ENCODE data around the gene SYNE1. TPM values are rescaled to one million over a fixed set of nuclear protein-coding genes. Genes with fewer than 3 reads are reported as not detected.

The SYNE1 gene
- total RNA-seq, 1 experiment from 2014 or later, result 6.5 TPM

DNA sequence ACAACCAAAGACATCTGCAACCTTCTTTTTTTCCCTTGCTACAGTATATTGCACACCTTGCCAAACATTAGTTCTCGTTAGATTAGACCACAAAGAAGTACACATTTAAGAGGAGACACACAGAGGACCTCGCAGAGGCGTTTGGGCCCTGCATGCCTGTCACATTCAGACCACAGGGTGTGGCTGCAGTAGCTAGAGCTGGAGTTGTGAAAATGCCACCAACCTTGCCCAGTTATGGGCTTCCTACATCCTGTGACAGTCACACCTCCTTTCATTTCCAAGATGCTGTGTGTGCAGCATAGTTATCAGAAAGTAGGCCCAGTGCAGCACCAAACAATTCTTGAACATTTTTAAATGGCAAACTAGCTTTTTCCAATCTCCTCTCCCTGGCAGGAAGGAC, 2.4 kb downstream of the SYNE1 start:
- Mint-ChIP-seq H3K9me3 (no peaks in the 10 kb centered on the region), H3K36me3 (no peaks in the 10 kb centered on the region; the same call in 1 of the 2 replicates), H3K4me1 (peaks cover 21% of the 10 kb centered on the region), H3K4me3 (no peak overlapping the region), H3K27me3 (ENCODE audit: low read depth) (peaks cover 46% of the 10 kb centered on the region), H3K27ac (no peak overlapping the region)
- no peak for DNase-seq (ENCODE audit: low spot score)
- ATAC-seq, result no peak
- ChIA-PET POLR2A (no interaction called here), CTCF (no interaction called here)
- TF ChIP-seq TP53 (CRISPR knock-in tag; IDR thresholded peaks at IDR 0.05) (no peak), OVOL2 (CRISPR knock-in tag; IDR thresholded peaks at IDR 0.05; ENCODE audit: borderline replicate concordance) (no peak), GRHL2 (CRISPR knock-in tag; IDR thresholded peaks at IDR 0.05; ENCODE audit: insufficient replicate concordance, severe bottlenecking) (no peak), ZNF671 (CRISPR knock-in tag; IDR thresholded peaks at IDR 0.05) (no peak), NR1H2 (CRISPR knock-in tag; IDR thresholded peaks at IDR 0.05) (no peak), TEAD1 (CRISPR knock-in tag; IDR thresholded peaks at IDR 0.05) (no peak), RORB (CRISPR knock-in tag; IDR thresholded peaks at IDR 0.05) (no peak), MXD4 (CRISPR knock-in tag; IDR thresholded peaks at IDR 0.05; ENCODE audit: borderline replicate concordance) (no peak), ZNF263 (CRISPR knock-in tag; IDR thresholded peaks at IDR 0.05; ENCODE audit: low read depth) (no peak), ZBTB21 (CRISPR knock-in tag; IDR thresholded peaks at IDR 0.05; ENCODE audit: borderline replicate concordance) (no peak), NR2C2 (CRISPR knock-in tag; IDR thresholded peaks at IDR 0.05) (no peak)
- TF ChIP-seq, protein P1, sequence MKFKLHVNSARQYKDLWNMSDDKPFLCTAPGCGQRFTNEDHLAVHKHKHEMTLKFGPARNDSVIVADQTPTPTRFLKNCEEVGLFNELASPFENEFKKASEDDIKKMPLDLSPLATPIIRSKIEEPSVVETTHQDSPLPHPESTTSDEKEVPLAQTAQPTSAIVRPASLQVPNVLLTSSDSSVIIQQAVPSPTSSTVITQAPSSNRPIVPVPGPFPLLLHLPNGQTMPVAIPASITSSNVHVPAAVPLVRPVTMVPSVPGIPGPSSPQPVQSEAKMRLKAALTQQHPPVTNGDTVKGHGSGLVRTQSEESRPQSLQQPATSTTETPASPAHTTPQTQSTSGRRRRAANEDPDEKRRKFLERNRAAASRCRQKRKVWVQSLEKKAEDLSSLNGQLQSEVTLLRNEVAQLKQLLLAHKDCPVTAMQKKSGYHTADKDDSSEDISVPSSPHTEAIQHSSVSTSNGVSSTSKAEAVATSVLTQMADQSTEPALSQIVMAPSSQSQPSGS (CRISPR knock-in tag; IDR thresholded peaks at IDR 0.05; ENCODE audit: borderline replicate concordance, low read depth), result no peak
- TF ChIP-seq, protein P2, sequence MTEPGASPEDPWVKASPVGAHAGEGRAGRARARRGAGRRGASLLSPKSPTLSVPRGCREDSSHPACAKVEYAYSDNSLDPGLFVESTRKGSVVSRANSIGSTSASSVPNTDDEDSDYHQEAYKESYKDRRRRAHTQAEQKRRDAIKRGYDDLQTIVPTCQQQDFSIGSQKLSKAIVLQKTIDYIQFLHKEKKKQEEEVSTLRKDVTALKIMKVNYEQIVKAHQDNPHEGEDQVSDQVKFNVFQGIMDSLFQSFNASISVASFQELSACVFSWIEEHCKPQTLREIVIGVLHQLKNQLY (CRISPR knock-in tag; IDR thresholded peaks at IDR 0.05), result no peak
- TF ChIP-seq, protein P3, sequence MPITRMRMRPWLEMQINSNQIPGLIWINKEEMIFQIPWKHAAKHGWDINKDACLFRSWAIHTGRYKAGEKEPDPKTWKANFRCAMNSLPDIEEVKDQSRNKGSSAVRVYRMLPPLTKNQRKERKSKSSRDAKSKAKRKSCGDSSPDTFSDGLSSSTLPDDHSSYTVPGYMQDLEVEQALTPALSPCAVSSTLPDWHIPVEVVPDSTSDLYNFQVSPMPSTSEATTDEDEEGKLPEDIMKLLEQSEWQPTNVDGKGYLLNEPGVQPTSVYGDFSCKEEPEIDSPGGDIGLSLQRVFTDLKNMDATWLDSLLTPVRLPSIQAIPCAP (CRISPR knock-in tag; IDR thresholded peaks at IDR 0.05), result no peak
- TF ChIP-seq, protein P4, sequence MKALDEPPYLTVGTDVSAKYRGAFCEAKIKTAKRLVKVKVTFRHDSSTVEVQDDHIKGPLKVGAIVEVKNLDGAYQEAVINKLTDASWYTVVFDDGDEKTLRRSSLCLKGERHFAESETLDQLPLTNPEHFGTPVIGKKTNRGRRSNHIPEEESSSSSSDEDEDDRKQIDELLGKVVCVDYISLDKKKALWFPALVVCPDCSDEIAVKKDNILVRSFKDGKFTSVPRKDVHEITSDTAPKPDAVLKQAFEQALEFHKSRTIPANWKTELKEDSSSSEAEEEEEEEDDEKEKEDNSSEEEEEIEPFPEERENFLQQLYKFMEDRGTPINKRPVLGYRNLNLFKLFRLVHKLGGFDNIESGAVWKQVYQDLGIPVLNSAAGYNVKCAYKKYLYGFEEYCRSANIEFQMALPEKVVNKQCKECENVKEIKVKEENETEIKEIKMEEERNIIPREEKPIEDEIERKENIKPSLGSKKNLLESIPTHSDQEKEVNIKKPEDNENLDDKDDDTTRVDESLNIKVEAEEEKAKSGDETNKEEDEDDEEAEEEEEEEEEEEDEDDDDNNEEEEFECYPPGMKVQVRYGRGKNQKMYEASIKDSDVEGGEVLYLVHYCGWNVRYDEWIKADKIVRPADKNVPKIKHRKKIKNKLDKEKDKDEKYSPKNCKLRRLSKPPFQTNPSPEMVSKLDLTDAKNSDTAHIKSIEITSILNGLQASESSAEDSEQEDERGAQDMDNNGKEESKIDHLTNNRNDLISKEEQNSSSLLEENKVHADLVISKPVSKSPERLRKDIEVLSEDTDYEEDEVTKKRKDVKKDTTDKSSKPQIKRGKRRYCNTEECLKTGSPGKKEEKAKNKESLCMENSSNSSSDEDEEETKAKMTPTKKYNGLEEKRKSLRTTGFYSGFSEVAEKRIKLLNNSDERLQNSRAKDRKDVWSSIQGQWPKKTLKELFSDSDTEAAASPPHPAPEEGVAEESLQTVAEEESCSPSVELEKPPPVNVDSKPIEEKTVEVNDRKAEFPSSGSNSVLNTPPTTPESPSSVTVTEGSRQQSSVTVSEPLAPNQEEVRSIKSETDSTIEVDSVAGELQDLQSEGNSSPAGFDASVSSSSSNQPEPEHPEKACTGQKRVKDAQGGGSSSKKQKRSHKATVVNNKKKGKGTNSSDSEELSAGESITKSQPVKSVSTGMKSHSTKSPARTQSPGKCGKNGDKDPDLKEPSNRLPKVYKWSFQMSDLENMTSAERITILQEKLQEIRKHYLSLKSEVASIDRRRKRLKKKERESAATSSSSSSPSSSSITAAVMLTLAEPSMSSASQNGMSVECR (CRISPR knock-in tag; IDR thresholded peaks at IDR 0.05; ENCODE audit: borderline replicate concordance), result no peak
- TF ChIP-seq, protein P5, sequence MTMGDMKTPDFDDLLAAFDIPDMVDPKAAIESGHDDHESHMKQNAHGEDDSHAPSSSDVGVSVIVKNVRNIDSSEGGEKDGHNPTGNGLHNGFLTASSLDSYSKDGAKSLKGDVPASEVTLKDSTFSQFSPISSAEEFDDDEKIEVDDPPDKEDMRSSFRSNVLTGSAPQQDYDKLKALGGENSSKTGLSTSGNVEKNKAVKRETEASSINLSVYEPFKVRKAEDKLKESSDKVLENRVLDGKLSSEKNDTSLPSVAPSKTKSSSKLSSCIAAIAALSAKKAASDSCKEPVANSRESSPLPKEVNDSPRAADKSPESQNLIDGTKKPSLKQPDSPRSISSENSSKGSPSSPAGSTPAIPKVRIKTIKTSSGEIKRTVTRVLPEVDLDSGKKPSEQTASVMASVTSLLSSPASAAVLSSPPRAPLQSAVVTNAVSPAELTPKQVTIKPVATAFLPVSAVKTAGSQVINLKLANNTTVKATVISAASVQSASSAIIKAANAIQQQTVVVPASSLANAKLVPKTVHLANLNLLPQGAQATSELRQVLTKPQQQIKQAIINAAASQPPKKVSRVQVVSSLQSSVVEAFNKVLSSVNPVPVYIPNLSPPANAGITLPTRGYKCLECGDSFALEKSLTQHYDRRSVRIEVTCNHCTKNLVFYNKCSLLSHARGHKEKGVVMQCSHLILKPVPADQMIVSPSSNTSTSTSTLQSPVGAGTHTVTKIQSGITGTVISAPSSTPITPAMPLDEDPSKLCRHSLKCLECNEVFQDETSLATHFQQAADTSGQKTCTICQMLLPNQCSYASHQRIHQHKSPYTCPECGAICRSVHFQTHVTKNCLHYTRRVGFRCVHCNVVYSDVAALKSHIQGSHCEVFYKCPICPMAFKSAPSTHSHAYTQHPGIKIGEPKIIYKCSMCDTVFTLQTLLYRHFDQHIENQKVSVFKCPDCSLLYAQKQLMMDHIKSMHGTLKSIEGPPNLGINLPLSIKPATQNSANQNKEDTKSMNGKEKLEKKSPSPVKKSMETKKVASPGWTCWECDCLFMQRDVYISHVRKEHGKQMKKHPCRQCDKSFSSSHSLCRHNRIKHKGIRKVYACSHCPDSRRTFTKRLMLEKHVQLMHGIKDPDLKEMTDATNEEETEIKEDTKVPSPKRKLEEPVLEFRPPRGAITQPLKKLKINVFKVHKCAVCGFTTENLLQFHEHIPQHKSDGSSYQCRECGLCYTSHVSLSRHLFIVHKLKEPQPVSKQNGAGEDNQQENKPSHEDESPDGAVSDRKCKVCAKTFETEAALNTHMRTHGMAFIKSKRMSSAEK (CRISPR knock-in tag; IDR thresholded peaks at IDR 0.05; ENCODE audit: borderline replicate concordance), result no peak
- TF ChIP-seq, protein P6, sequence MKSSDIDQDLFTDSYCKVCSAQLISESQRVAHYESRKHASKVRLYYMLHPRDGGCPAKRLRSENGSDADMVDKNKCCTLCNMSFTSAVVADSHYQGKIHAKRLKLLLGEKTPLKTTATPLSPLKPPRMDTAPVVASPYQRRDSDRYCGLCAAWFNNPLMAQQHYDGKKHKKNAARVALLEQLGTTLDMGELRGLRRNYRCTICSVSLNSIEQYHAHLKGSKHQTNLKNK (CRISPR knock-in tag; IDR thresholded peaks at IDR 0.05), result no peak
- TF ChIP-seq, protein P7, sequence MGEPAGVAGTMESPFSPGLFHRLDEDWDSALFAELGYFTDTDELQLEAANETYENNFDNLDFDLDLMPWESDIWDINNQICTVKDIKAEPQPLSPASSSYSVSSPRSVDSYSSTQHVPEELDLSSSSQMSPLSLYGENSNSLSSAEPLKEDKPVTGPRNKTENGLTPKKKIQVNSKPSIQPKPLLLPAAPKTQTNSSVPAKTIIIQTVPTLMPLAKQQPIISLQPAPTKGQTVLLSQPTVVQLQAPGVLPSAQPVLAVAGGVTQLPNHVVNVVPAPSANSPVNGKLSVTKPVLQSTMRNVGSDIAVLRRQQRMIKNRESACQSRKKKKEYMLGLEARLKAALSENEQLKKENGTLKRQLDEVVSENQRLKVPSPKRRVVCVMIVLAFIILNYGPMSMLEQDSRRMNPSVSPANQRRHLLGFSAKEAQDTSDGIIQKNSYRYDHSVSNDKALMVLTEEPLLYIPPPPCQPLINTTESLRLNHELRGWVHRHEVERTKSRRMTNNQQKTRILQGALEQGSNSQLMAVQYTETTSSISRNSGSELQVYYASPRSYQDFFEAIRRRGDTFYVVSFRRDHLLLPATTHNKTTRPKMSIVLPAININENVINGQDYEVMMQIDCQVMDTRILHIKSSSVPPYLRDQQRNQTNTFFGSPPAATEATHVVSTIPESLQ (CRISPR knock-in tag; IDR thresholded peaks at IDR 0.05), result no peak

Measured in WTC11 (cell line).